Posterior cingulate gyrus (tissue), 11 donors: ENCODE measurements around the gene SNAP29.

Source experiments
- DNase-seq, 10 donors: peaks; one replicate each; pipeline versions ENCODE4 v3.0.0 to v3.0.0-alpha.2; 2020 to 2021; ENCODE audit warnings: mixed read lengths in 3 of 10
- intact Hi-C: fragments of 100-400 bp; cut with DNase I; formaldehyde crosslinking; loops from one replicate; pipeline ENCODE4 v1.15.1; 2023

Gene SNAP29

GRCh38 chr22:20865331-20865730 is 6.5 kb downstream of the SNAP29 start:
- intact Hi-C loops: no loop called here
- DNase-seq: peak in 3 of 10 donors; percentile 25 to 67 (median 63)

GRCh38 chr22:20865875-20866445 is 7.2 kb downstream of the SNAP29 start:
- peak in 2 of 10 donors; percentile 47 to 60 for DNase-seq
- intact Hi-C loops: no loop called here

GRCh38 chr22:20866736-20867135 is 7.9 kb downstream of the SNAP29 start:
- DNase-seq: peak in 2 of 10 donors; percentile 20 to 26
- intact Hi-C loops: no loop called here

- intact Hi-C loops: no loop called here
- peak in 2 of 10 donors; percentile 65 to 66 for DNase-seq
These were observed 8.6 kb downstream of the SNAP29 start for GRCh38 chr22:20867179-20868024.

GRCh38 chr22:20868025-20868962 is 9.5 kb downstream of the SNAP29 start:
- intact Hi-C loops: no loop called here
- DNase-seq: peak in 2 of 10 donors; percentile 29 to 49

GRCh38 chr22:20869234-20869633 is 10.4 kb downstream of the SNAP29 start:
- intact Hi-C loops: no loop called here
- DNase-seq: peak in 1 of 10 donors; percentile 6

- no peak for DNase-seq
- intact Hi-C loops: no loop called here
These were observed 14.4 kb downstream of the SNAP29 start for GRCh38 chr22:20873214-20873613.

GRCh38 chr22:20875296-20875695 is 16.5 kb downstream of the SNAP29 start:
- intact Hi-C loops: no loop called here
- peak in 2 of 10 donors; percentile 17 to 57 for DNase-seq

- intact Hi-C loops: no loop called here
- DNase-seq: peak in 6 of 10 donors; percentile 13 to 90 (median 35)
These were observed 18.9 kb downstream of the SNAP29 start for GRCh38 chr22:20877715-20878114.

- intact Hi-C loops: loop anchor here (10.0 kb wide), 2 partner anchors 64 to 104 kb away; partner anchors contain the start of gene LZTR1
- DNase-seq: peak in 2 of 10 donors; percentile 20 to 26
These were observed 22.4 kb downstream of the SNAP29 start for GRCh38 chr22:20881231-20881630.

GRCh38 chr22:20881869-20882815 is 23.3 kb downstream of the SNAP29 start:
- DNase-seq: peak in 1 of 10 donors; percentile 22
- intact Hi-C loops: loop anchor here (10.0 kb wide), 2 partner anchors 63 to 103 kb away; partner anchors contain the start of gene LZTR1

- intact Hi-C loops: loop anchor here (10.0 kb wide), 2 partner anchors 62 to 102 kb away; partner anchors contain the start of gene LZTR1
- DNase-seq: no peak
These were observed 24.0 kb downstream of the SNAP29 start for GRCh38 chr22:20882855-20883254.

GRCh38 chr22:20884454-20884853 is 25.6 kb downstream of the SNAP29 start:
- peak in 2 of 10 donors; percentile 5 to 41 for DNase-seq
- intact Hi-C loops: loop anchor here (10.0 kb wide), 2 partner anchors 60 to 100 kb away; partner anchors contain the start of gene LZTR1

- DNase-seq: peak in 1 of 10 donors; percentile 1
- intact Hi-C loops: loop anchor here (10.0 kb wide), 2 partner anchors 60 to 100 kb away; partner anchors contain the start of gene LZTR1
These were observed 26.3 kb downstream of the SNAP29 start for GRCh38 chr22:20885017-20885556.

GRCh38 chr22:20885557-20886323 is 26.9 kb downstream of the SNAP29 start:
- intact Hi-C loops: loop anchor here (10.0 kb wide), 2 partner anchors 59 to 99 kb away; partner anchors contain the start of gene LZTR1
- DNase-seq: peak; percentile 61 to 96 (median 80)

- intact Hi-C loops: loop anchor here (10.0 kb wide), 2 partner anchors 57 to 97 kb away; partner anchors contain the start of gene LZTR1
- peak in 2 of 10 donors; percentile 16 to 38 for DNase-seq
These were observed 28.6 kb downstream of the SNAP29 start for GRCh38 chr22:20887375-20887774.

- no peak for DNase-seq
- intact Hi-C loops: loop anchor here (10.0 kb wide), 2 partner anchors 56 to 96 kb away; partner anchors contain the start of gene LZTR1
These were observed 30.4 kb downstream of the SNAP29 start for GRCh38 chr22:20889025-20889704.
